RWPE2 (cell line): ENCODE measurements around the gene GABRR1.
"Not testable (repeated sequence)": the region's sequence is repeated elsewhere in the genome, so short reads cannot be mapped to it uniquely, and the experiment has no call there.

Source experiments
- ATAC-seq: fragments of 200-7000 bp; cut with Tn5 transposase; 3 replicates; pipeline ENCODE4 v1.9.1; 2021; ENCODE audit warnings: low read depth
- DNase-seq: peaks from one replicate; pipeline ENCODE4 v3.0.0-alpha.2; 2020; ENCODE audit warnings: low spot score
- H3K27ac ChIP-seq: fragments of 450-650 bp; 2 replicates; pipeline ENCODE4 v1.5.1; 2017; ENCODE audit warnings: mild to moderate bottlenecking; ENCODE audit not compliant: poor library complexity, severe bottlenecking
- H3K27me3 ChIP-seq: fragments of 250-450 bp; sonication (Bioruptor Pico); 2 replicates; pipeline ENCODE4 v1.5.1; 2021; ENCODE audit warnings: mild to moderate bottlenecking, moderate library complexity; ENCODE audit not compliant: insufficient read depth, poor library complexity, severe bottlenecking
- H3K36me3 ChIP-seq: fragments of 250-450 bp; sonication (Bioruptor Pico); 2 replicates; pipeline ENCODE4 v1.5.1; 2020; ENCODE audit warnings: low read depth, mild to moderate bottlenecking, moderate library complexity
- H3K4me1 ChIP-seq: fragments of 250-450 bp; sonication (Bioruptor Pico); 2 replicates; pipeline ENCODE4 v1.5.1; 2021; ENCODE audit warnings: mild to moderate bottlenecking, moderate library complexity; ENCODE audit not compliant: insufficient read depth, poor library complexity, severe bottlenecking
- H3K4me3 ChIP-seq: fragments of 250-450 bp; sonication (Bioruptor Pico); 2 replicates; pipeline ENCODE4 v1.5.1; 2021; ENCODE audit warnings: mild to moderate bottlenecking, moderate library complexity; ENCODE audit not compliant: severe bottlenecking
- H3K9me3 ChIP-seq: fragments of 250-450 bp; sonication (Bioruptor Pico); 2 replicates; pipeline ENCODE4 v1.5.1; 2021; ENCODE audit warnings: mild to moderate bottlenecking, moderate library complexity; ENCODE audit not compliant: severe bottlenecking
- TF ChIP-seq, protein P1 (sequence below): fragments of 450-650 bp; IDR thresholded peaks from one replicate; pipeline ENCODE4 v1.5.1; 2017; ENCODE audit warnings: mild to moderate bottlenecking, moderate library complexity; ENCODE audit not compliant: poor library complexity, severe bottlenecking

Gene GABRR1

DNA sequence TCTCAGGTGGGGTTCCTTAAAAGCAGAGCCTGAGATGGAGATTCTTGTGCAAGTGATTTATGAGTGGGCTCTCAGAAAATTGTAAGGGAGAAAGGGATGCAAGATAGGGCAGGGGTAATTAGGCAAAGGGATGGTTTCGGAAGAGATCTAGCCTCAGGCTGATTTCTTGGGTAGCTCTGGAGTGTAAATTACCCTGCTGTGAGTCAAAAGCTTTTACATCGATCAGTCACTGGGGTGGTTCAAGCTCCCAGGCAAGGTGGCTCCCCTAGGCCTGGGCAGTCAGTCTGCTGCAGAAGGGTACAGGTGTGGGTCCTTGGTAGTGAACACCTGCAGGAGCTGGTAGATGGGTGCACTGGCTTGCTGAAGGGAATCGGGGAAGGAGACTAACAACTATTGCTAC lies 82.4 kb downstream of the GABRR1 start:
- Histone ChIP-seq H3K36me3 (no peaks in the 10 kb centered on the region), H3K27me3 (no peaks in the 10 kb centered on the region), H3K4me3 (no peak overlapping the region), H3K4me1 (peaks cover 5% of the 10 kb centered on the region), H3K27ac (no peak overlapping the region), H3K9me3 (no peaks in the 10 kb centered on the region)
- ATAC-seq: no peak
- DNase-seq: no peak
- TF ChIP-seq, protein P1, sequence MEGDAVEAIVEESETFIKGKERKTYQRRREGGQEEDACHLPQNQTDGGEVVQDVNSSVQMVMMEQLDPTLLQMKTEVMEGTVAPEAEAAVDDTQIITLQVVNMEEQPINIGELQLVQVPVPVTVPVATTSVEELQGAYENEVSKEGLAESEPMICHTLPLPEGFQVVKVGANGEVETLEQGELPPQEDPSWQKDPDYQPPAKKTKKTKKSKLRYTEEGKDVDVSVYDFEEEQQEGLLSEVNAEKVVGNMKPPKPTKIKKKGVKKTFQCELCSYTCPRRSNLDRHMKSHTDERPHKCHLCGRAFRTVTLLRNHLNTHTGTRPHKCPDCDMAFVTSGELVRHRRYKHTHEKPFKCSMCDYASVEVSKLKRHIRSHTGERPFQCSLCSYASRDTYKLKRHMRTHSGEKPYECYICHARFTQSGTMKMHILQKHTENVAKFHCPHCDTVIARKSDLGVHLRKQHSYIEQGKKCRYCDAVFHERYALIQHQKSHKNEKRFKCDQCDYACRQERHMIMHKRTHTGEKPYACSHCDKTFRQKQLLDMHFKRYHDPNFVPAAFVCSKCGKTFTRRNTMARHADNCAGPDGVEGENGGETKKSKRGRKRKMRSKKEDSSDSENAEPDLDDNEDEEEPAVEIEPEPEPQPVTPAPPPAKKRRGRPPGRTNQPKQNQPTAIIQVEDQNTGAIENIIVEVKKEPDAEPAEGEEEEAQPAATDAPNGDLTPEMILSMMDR: no peak

DNA sequence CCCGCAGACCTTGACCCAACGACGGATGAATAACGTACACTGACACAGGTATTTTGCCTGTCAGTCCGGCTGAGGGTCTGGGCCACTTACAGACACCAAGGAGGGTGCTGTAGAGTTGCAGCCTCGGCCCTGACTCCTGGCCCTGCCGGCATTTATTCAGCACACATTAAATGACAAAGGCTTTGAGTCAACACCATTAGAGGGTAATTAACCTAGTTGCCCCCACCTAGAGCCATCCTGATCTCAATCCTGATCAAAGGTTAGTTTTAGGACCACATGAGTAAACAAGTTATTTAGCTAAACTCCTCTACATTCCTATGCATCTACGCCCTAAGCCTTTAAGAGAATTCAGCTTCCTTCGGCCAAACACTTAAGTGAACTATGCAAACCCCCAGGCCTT lies 83.2 kb downstream of the GABRR1 start:
- Histone ChIP-seq H3K4me1 (no peaks in the 10 kb centered on the region), H3K36me3 (no peaks in the 10 kb centered on the region), H3K27me3 (no peaks in the 10 kb centered on the region), H3K9me3 (no peaks in the 10 kb centered on the region), H3K27ac (no peak overlapping the region), H3K4me3 (no peak overlapping the region)
- ATAC-seq (no peak), DNase-seq (no peak)
- TF ChIP-seq, protein P1: no peak

DNA sequence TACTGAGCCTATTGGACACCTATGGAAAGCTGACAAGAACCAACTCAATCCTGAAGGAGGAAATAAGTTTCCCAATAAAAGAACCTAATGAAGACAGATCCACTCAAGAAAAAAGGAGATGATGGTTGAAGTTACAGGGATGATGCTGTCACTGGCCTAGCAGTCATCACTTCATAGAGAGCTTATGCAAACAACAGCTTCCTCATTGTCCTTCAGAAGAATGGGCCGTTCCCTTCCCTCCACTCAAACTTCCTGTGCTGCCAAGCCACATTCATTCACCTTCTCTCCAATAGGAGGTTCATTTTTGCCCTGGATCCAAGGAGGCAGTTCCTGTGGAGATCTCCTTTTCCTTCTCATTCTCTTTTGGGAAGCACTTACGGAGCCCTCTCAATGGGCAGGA lies 85.1 kb downstream of the GABRR1 start:
- TF ChIP-seq, protein P1: no peak
- Histone ChIP-seq H3K36me3 (no peaks in the 10 kb centered on the region), H3K4me1 (no peaks in the 10 kb centered on the region), H3K27me3 (no peaks in the 10 kb centered on the region), H3K4me3 (no peak overlapping the region), H3K27ac (no peak overlapping the region), H3K9me3 (peaks cover 3% of the 10 kb centered on the region)
- no peak for DNase-seq
- no peak for ATAC-seq

DNA sequence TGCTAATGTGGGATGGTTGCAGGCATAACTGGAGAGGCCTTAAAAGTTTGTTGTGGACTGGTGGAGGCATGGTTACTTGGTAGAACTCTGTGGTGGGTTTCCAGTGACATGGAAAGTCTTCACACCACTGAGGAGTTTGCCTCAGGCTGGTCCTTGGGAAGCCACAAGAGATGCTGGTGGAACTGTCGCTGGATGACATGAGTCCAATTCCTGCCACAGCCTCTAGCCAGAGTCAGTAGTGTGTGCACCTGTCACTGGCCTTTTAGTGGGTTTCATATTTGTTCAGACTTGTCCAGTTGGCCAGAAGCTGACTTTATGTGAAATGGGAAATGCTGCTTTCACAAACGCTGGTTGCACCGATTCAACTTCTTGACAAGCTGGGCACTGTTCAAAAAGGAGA lies 85.6 kb downstream of the GABRR1 start:
- Histone ChIP-seq H3K9me3 (peaks cover 3% of the 10 kb centered on the region), H3K27ac (no peak overlapping the region), H3K36me3 (no peaks in the 10 kb centered on the region), H3K27me3 (no peaks in the 10 kb centered on the region), H3K4me3 (no peak overlapping the region), H3K4me1 (no peaks in the 10 kb centered on the region)
- TF ChIP-seq, protein P1: no peak
- ATAC-seq (no peak), DNase-seq (no peak)

DNA sequence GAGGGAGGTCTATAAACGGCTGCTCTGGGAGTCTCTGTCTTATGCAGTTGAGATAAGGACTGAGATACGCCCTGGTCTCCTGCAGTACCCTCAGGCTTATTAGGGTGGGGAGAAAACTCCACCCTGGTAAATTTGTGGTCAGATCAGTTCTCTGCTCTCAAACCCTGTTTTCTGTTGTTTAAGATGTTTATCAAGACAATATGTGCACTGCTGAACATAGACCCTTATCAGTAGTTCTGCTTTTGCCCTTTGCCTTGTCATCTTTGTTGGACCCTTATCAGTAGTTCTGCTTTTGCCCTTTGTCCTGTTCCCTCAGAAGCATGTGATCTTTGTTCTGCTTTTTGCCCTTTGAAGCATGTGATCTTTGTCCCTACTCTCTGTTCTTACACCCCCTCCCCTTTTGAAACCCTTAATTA lies 88.9 kb downstream of the GABRR1 start:
- not testable (repeated sequence) for DNase-seq, H3K36me3 ChIP-seq, ATAC-seq, H3K27me3 ChIP-seq, H3K4me3 ChIP-seq, H3K27ac ChIP-seq, H3K9me3 ChIP-seq, H3K4me1 ChIP-seq
